GM12891 (cell line): ENCODE measurements around the gene GMPR.

Experiments
- POLR2A ChIP-seq: IDR thresholded peaks from 2 replicates; pipeline ENCODE4 v1.6.1; 2011; ENCODE audit warnings: low read depth, low read length, control low read depth
- POLR2AphosphoS5 ChIP-seq: IDR thresholded peaks from 2 replicates; pipeline ENCODE4 v1.6.1; 2011; ENCODE audit warnings: low read depth, low read length, control low read depth
- POU2F2 ChIP-seq: IDR thresholded peaks from 2 replicates; pipeline ENCODE4 v1.6.1; 2011; ENCODE audit warnings: low read depth, mild to moderate bottlenecking, control low read depth, low read length, moderate library complexity
- SPI1 ChIP-seq: IDR thresholded peaks from 2 replicates; pipeline ENCODE4 v1.6.1; 2011; ENCODE audit warnings: low read depth, low read length, control low read depth

DNA sequence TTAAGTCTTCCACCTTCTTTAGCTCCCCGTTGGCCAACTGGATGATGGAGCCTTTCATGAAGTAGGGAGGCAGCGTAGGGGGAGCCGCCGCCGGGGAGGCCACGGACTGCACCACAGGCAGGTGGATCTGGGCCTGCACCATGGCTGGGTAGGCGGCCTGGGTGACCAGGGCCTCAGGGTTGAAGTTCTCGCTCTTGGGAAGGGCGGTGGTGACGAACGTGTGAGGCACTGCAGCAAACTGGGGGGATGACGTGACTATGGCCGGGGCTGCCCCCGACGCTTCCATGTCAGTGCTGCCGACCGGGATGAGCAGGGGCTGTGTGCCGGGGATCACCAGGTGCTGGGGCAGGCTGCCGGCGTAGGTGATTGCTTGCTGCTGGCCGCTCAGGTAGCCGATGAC, 88.1 kb downstream of the GMPR start:
- no peak for TF ChIP-seq POLR2A
- TF ChIP-seq POLR2AphosphoS5, result no peak
- TF ChIP-seq SPI1, result no peak
- no peak for TF ChIP-seq POU2F2
